ENCODE results near the gene IDH2.

IDH2 gene

GRCh38 chr15:90044191-90044590 lies 58.1 kb downstream of the IDH2 start:
- no peaks in the 10 kb centered on the region for H3K27me3 Mint-ChIP-seq
- no peak overlapping the region for H3K4me3 Mint-ChIP-seq
- H3K36me3 Mint-ChIP-seq, result peaks cover 10% of the 10 kb centered on the region
- ATAC-seq (ENCODE audit: low read depth) (no peak), DNase-seq (ENCODE audit: low spot score in 2 of 2) (no peak)
- H3K9me3 Mint-ChIP-seq, result no peaks in the 10 kb centered on the region
- H3K27ac Mint-ChIP-seq, result peak overlapping the region; percentile 50
- H3K4me1 Mint-ChIP-seq, result peaks cover 36% of the 10 kb centered on the region

- peaks cover 10% of the 10 kb centered on the region for H3K36me3 Mint-ChIP-seq
- ATAC-seq (ENCODE audit: low read depth), result no peak
- H3K4me3 Mint-ChIP-seq, result no peak overlapping the region
- H3K27me3 Mint-ChIP-seq, result no peaks in the 10 kb centered on the region
- H3K9me3 Mint-ChIP-seq, result no peaks in the 10 kb centered on the region
- no peak for DNase-seq (ENCODE audit: low spot score in 2 of 2)
- H3K4me1 Mint-ChIP-seq, result peaks cover 37% of the 10 kb centered on the region
- peak overlapping the region; percentile 50 for H3K27ac Mint-ChIP-seq
Measured at GRCh38 chr15:90043530-90044010, 58.7 kb downstream of the IDH2 start.

GRCh38 chr15:90042766-90043529 lies 59.3 kb downstream of the IDH2 start:
- ATAC-seq (ENCODE audit: low read depth) (no peak), DNase-seq (ENCODE audit: low spot score in 2 of 2) (no peak)
- peaks cover 14% of the 10 kb centered on the region for H3K36me3 Mint-ChIP-seq
- no peaks in the 10 kb centered on the region for H3K9me3 Mint-ChIP-seq
- H3K4me1 Mint-ChIP-seq, result peaks cover 43% of the 10 kb centered on the region
- no peak overlapping the region for H3K27ac Mint-ChIP-seq
- H3K4me3 Mint-ChIP-seq, result no peak overlapping the region
- no peaks in the 10 kb centered on the region for H3K27me3 Mint-ChIP-seq

DNA sequence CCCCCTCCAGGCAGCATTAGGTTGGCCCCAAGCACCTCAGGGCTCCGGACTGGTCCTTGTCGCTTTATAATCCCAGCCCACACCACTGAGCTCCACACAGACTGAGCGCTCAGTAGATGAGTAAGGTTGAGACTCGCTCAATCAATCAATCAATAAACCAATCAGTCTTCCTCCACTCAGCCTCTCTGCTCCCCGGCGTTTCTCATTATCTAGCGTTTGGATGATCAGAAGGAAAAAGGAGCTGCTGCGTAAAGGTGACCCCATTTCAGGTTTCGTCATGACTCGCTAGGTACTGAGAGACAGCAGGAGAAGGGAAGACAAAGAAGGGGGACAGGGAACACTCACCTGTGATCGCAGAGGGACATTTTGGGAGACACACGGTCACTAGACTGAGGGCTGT lies 59.9 kb downstream of the IDH2 start:
- H3K36me3 Mint-ChIP-seq, result peaks cover 14% of the 10 kb centered on the region

GRCh38 chr15:90040618-90041017 lies 61.6 kb downstream of the IDH2 start:
- DNase-seq (ENCODE audit: low spot score in 2 of 2) (no peak), ATAC-seq (ENCODE audit: low read depth) (no peak)
- no peak overlapping the region for H3K4me3 Mint-ChIP-seq
- H3K27me3 Mint-ChIP-seq, result no peaks in the 10 kb centered on the region
- H3K36me3 Mint-ChIP-seq, result peaks cover 17% of the 10 kb centered on the region
- H3K4me1 Mint-ChIP-seq, result peaks cover 36% of the 10 kb centered on the region
- H3K9me3 Mint-ChIP-seq, result no peaks in the 10 kb centered on the region
- H3K27ac Mint-ChIP-seq, result peak overlapping the region; percentile 8

More for the DNA sequence above, 59.9 kb downstream of the IDH2 start:
- Mint-ChIP-seq H3K9me3 (no peaks in the 10 kb centered on the region), H3K27me3 (no peaks in the 10 kb centered on the region), H3K4me3 (no peak overlapping the region), H3K27ac (no peak overlapping the region), H3K4me1 (peaks cover 47% of the 10 kb centered on the region)
- no peak for ATAC-seq (ENCODE audit: low read depth)
- no peak for DNase-seq (ENCODE audit: low spot score in 2 of 2)

DNA sequence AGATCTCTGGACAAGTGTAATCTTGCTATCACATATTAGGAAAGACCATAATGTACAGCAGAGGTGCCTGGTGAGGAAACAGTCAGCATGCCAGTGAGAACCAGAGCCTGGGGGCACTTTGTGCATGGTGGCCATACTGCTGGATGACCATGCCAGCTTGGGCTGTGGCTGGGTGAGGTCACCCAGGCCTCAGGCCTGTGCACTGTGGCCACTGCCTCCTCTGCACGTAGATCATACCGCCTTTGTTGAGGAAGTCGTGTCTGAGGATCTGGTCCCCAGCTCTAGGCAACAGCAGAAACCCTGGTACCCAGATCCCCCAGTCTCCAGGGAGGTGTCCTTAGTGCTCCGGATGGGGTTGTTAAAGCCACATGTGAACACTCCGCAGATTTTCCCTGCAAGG lies 62.3 kb downstream of the IDH2 start:
- no peaks in the 10 kb centered on the region for H3K9me3 Mint-ChIP-seq
- H3K4me3 Mint-ChIP-seq, result no peak overlapping the region
- no peak for ATAC-seq (ENCODE audit: low read depth)
- H3K27me3 Mint-ChIP-seq, result no peaks in the 10 kb centered on the region
- DNase-seq (ENCODE audit: low spot score in 2 of 2), result no peak
- H3K27ac Mint-ChIP-seq, result peak overlapping the region; percentile 35
- peaks cover 32% of the 10 kb centered on the region for H3K4me1 Mint-ChIP-seq
- peaks cover 13% of the 10 kb centered on the region for H3K36me3 Mint-ChIP-seq

- peak; percentile 14 for ATAC-seq (ENCODE audit: low read depth)
- Mint-ChIP-seq H3K27me3 (no peaks in the 10 kb centered on the region), H3K36me3 (peaks cover 9% of the 10 kb centered on the region), H3K27ac (peak overlapping the region; percentile 96), H3K4me3 (peak overlapping the region; percentile 3), H3K4me1 (peaks cover 34% of the 10 kb centered on the region), H3K9me3 (no peaks in the 10 kb centered on the region)
- no peak for DNase-seq (ENCODE audit: low spot score in 2 of 2)
Measured at GRCh38 chr15:90038632-90039095, 63.6 kb downstream of the IDH2 start.

DNA sequence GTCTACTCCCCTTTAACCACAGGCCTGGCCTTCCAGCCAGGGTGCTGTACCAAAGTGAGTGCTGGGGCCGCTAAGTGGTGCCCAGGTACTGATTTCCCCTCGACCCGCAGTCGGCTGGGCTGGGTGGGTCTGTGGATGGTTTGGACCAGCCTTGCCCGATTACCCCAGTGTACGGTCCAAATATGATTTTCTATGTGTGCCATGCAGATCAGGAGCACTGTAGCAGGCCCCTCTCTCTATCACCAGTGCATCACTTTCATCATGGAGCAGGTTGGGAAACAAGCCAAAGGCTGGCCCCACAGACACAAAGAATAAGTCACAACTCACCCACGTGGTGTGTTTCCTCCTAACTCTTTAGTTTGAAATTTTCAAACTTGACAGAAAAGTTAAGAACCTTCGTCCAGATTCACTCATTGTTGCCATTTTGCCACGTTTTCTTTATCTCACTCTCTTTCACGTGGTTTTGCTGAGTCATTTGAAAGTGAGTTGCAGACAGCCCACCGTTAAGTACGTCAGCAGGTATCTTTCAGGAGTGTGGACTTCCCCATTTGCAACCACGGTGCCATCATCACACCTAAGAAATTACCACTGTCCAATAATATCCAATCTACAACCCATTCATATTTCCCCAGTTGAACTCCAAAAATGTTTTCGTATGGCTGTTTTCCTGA lies 64.2 kb downstream of the IDH2 start:
- Mint-ChIP-seq H3K4me3 (no peak overlapping the region), H3K27ac (peak overlapping the region; percentile 96), H3K4me1 (peaks cover 37% of the 10 kb centered on the region), H3K36me3 (peaks cover 7% of the 10 kb centered on the region), H3K9me3 (no peaks in the 10 kb centered on the region), H3K27me3 (no peaks in the 10 kb centered on the region)
- peak; percentile 95 for ATAC-seq (ENCODE audit: low read depth)
- DNase-seq (ENCODE audit: low spot score in 2 of 2), result peak in 1 of 2 donors; percentile 50

DNA sequence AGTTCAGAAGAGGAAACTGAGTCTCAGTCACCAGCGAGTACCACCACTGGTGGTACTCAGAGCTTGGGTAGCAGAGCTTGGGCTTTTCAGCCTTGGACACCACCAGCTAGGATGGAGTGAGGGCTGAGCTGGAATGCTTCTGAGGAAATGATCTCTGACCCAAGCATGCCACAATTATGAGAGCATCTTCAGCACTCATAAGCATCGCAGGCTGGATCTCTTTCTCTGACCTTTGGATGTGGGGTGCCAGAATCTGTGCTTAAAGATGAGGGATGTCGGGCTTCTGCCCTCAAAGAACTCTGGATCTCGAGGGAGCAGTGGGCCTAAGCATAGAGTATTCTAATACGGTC lies 64.8 kb downstream of the IDH2 start:
- peaks cover 7% of the 10 kb centered on the region for H3K36me3 Mint-ChIP-seq
- H3K27ac Mint-ChIP-seq, result peak overlapping the region; percentile 40
- DNase-seq (ENCODE audit: low spot score in 2 of 2), result no peak
- H3K4me3 Mint-ChIP-seq, result no peak overlapping the region
- H3K9me3 Mint-ChIP-seq, result no peaks in the 10 kb centered on the region
- no peak for ATAC-seq (ENCODE audit: low read depth)
- peaks cover 39% of the 10 kb centered on the region for H3K4me1 Mint-ChIP-seq
- H3K27me3 Mint-ChIP-seq, result no peaks in the 10 kb centered on the region

- Mint-ChIP-seq H3K27me3 (no peaks in the 10 kb centered on the region), H3K36me3 (peaks cover 7% of the 10 kb centered on the region), H3K4me1 (peaks cover 39% of the 10 kb centered on the region), H3K9me3 (no peaks in the 10 kb centered on the region), H3K4me3 (no peak overlapping the region), H3K27ac (peak overlapping the region; percentile 40)
- no peak for ATAC-seq (ENCODE audit: low read depth)
- no peak for DNase-seq (ENCODE audit: low spot score in 2 of 2)
Measured at GRCh38 chr15:90036806-90037510, 65.3 kb downstream of the IDH2 start.

GRCh38 chr15:90036343-90036742 lies 65.9 kb downstream of the IDH2 start:
- Mint-ChIP-seq H3K9me3 (no peaks in the 10 kb centered on the region), H3K27me3 (no peaks in the 10 kb centered on the region), H3K36me3 (peaks cover 7% of the 10 kb centered on the region), H3K27ac (no peak overlapping the region), H3K4me1 (peaks cover 43% of the 10 kb centered on the region), H3K4me3 (peak overlapping the region; percentile 40)
- ATAC-seq (ENCODE audit: low read depth) (no peak), DNase-seq (ENCODE audit: low spot score in 2 of 2) (no peak)

DNA sequence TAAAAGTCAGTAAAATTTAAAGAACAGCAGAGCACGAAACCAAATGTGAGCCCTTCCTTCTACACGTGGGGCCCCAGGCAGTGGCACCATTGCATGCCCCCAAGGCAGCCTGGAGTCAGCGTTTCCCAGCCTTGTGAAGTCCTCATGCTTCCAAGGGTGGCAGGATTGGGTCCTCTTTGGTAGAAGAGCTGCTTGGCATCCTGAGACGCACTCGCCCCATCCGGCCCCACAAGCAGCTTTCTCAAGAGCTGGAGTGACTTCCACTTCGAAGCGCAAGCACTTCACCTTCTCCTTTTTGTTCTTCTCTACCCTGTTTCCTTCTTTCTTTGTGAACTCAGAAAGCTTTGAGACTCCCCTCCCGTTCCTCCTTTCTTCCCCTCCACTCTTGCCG lies 66.4 kb downstream of the IDH2 start:
- Mint-ChIP-seq H3K27ac (no peak overlapping the region), H3K4me1 (peaks cover 44% of the 10 kb centered on the region), H3K4me3 (no peak overlapping the region), H3K36me3 (peaks cover 7% of the 10 kb centered on the region), H3K9me3 (no peaks in the 10 kb centered on the region), H3K27me3 (no peaks in the 10 kb centered on the region)
- no peak for DNase-seq (ENCODE audit: low spot score in 2 of 2)
- no peak for ATAC-seq (ENCODE audit: low read depth)

- H3K27ac Mint-ChIP-seq, result no peak overlapping the region
- H3K27me3 Mint-ChIP-seq, result no peaks in the 10 kb centered on the region
- H3K4me3 Mint-ChIP-seq, result no peak overlapping the region
- no peaks in the 10 kb centered on the region for H3K9me3 Mint-ChIP-seq
- DNase-seq (ENCODE audit: low spot score in 2 of 2) (no peak), ATAC-seq (ENCODE audit: low read depth) (no peak)
- peaks cover 42% of the 10 kb centered on the region for H3K4me1 Mint-ChIP-seq
- H3K36me3 Mint-ChIP-seq, result peaks cover 7% of the 10 kb centered on the region
Measured at GRCh38 chr15:90035095-90035839, 67.0 kb downstream of the IDH2 start.

Measured in memory B cell (primary cell).